ENCODE data around the gene MEIS1. TPM values are rescaled to one million over a fixed set of nuclear protein-coding genes. Genes with fewer than 3 reads are reported as not detected.

The MEIS1 gene
- total RNA-seq, 3 donors from 2014 or later (not counting 1 experiment from before 2014, with no cell fraction given) = 2.0 to 5.4 (median 3.6) TPM

DNA sequence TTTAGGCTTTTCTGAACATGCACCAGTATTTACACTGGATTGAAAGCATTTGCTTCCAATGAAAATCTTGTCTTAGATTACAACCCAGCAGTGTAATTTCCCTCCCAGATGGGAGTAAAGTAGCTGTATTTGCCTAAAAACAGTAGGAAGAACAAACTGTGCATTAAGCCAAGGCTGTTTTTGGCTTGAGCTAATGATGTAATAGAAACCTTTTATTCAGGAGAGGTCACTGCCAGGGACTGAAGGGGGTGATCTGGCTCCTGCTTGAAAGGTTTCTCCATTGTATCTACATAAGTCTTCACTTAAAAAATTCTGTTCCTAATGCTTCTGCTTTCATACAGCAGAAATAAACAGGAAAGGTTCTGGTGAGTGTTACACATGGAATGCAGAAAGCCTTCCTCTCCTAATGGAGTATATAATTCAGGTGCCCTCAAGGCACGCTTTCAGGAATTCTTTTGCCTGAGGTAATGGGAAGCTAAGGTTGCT is 74.4 kb downstream of the MEIS1 start:
- peaks cover 3 to 6% of the 10 kb centered on the region in 2 donors for H3K27me3 Mint-ChIP-seq (ENCODE audit: low read depth in 2 of 2)
- peaks cover 0 to 4% of the 10 kb centered on the region in 2 donors for H3K4me1 Mint-ChIP-seq
- TF ChIP-seq, protein P1, sequence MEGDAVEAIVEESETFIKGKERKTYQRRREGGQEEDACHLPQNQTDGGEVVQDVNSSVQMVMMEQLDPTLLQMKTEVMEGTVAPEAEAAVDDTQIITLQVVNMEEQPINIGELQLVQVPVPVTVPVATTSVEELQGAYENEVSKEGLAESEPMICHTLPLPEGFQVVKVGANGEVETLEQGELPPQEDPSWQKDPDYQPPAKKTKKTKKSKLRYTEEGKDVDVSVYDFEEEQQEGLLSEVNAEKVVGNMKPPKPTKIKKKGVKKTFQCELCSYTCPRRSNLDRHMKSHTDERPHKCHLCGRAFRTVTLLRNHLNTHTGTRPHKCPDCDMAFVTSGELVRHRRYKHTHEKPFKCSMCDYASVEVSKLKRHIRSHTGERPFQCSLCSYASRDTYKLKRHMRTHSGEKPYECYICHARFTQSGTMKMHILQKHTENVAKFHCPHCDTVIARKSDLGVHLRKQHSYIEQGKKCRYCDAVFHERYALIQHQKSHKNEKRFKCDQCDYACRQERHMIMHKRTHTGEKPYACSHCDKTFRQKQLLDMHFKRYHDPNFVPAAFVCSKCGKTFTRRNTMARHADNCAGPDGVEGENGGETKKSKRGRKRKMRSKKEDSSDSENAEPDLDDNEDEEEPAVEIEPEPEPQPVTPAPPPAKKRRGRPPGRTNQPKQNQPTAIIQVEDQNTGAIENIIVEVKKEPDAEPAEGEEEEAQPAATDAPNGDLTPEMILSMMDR (IDR thresholded peaks at IDR 0.05) = no peak
- H3K36me3 Mint-ChIP-seq = no peaks in the 10 kb centered on the region
- no peak for ATAC-seq
- no peak overlapping the region for H3K4me3 Mint-ChIP-seq
- H3K4me3 ChIP-seq (ENCODE audit: low read length) = no peak overlapping the region
- no peak overlapping the region for H3K27ac ChIP-seq (ENCODE audit: low read length)
- H3K9me3 ChIP-seq (ENCODE audit: control insufficient read depth, insufficient read depth, low read length) = no peaks in the 10 kb centered on the region
- WGBS (ENCODE audit: insufficient coverage) = no CpG with 5 or more reads among the region's 1 CpG
- no peaks in the 10 kb centered on the region for H3K36me3 ChIP-seq (ENCODE audit: control insufficient read depth, insufficient read depth, low read length)
- DNase-seq = no peak
- H3K4me1 ChIP-seq (ENCODE audit: control insufficient read depth, insufficient read depth, low read length) = no peaks in the 10 kb centered on the region
- H3K27ac Mint-ChIP-seq = no peak overlapping the region
- H3K9me3 Mint-ChIP-seq = no peaks in the 10 kb centered on the region
- intact Hi-C loops (cut with micrococcal nuclease) = no loop called here
- no peaks in the 10 kb centered on the region for H3K27me3 ChIP-seq (ENCODE audit: control insufficient read depth, insufficient read depth, low read length)

DNA sequence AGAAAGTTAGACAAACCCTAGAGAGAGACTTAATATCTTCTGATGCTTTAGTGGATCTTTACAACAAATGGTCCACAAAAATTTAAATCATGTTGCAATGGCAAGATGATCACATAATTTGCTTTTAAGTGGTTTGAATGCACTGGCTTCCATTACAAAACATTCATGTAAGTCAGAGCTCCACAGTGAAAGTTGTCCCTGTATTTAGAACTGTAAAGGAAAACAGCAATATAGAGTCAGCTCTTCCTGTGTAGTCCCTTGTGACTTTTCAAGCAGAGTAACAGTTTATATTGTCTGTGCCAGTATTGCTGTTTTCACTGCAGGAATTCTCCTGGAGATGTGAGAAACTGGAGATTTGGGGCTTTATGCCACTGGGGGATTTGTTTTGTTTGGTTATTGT is 77.7 kb downstream of the MEIS1 start:
- H3K9me3 ChIP-seq (ENCODE audit: control insufficient read depth, insufficient read depth, low read length) = no peaks in the 10 kb centered on the region
- Mint-ChIP-seq H3K36me3 (no peaks in the 10 kb centered on the region), H3K4me3 (no peak overlapping the region), H3K9me3 (no peaks in the 10 kb centered on the region), H3K27ac (no peak overlapping the region), H3K27me3 (ENCODE audit: low read depth in 2 of 2) (peaks cover 3 to 6% of the 10 kb centered on the region in 2 donors), H3K4me1 (peaks cover 0 to 4% of the 10 kb centered on the region in 2 donors)
- no peak overlapping the region for H3K4me3 ChIP-seq (ENCODE audit: low read length)
- H3K27me3 ChIP-seq (ENCODE audit: control insufficient read depth, insufficient read depth, low read length) = no peaks in the 10 kb centered on the region
- no peak for DNase-seq
- intact Hi-C loops (cut with micrococcal nuclease) = no loop called here
- TF ChIP-seq, protein P1 (IDR thresholded peaks at IDR 0.05) = no peak
- no peaks in the 10 kb centered on the region for H3K4me1 ChIP-seq (ENCODE audit: control insufficient read depth, insufficient read depth, low read length)
- no peak for ATAC-seq
- H3K27ac ChIP-seq (ENCODE audit: low read length) = no peak overlapping the region
- H3K36me3 ChIP-seq (ENCODE audit: control insufficient read depth, insufficient read depth, low read length) = no peaks in the 10 kb centered on the region

DNA sequence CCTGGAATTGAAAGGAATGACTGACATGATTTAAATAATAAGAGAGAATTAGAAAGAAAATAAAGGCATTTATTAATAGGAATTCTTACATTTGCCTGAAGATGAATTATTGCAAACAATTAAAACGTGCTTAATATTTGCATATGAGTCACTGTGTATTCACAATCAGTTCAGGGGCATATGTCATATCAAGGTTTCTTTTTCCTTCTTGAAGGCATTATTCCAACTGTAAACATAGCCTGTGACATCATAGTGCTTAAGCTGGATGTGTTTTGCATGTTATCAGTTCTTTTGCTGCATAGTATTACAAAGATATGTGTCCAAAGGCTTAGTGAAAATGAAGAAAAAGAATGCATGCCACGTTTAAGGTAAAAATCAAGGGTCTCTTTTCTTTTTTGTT is 80.8 kb downstream of the MEIS1 start:
- Mint-ChIP-seq H3K36me3 (no peaks in the 10 kb centered on the region), H3K27ac (no peak overlapping the region), H3K9me3 (no peaks in the 10 kb centered on the region), H3K27me3 (ENCODE audit: low read depth in 2 of 2) (no peaks in the 10 kb centered on the region), H3K4me1 (no peaks in the 10 kb centered on the region), H3K4me3 (no peak overlapping the region)
- Histone ChIP-seq H3K27me3 (ENCODE audit: control insufficient read depth, insufficient read depth, low read length) (no peaks in the 10 kb centered on the region), H3K4me3 (ENCODE audit: low read length) (no peak overlapping the region), H3K4me1 (ENCODE audit: control insufficient read depth, insufficient read depth, low read length) (no peaks in the 10 kb centered on the region), H3K36me3 (ENCODE audit: control insufficient read depth, insufficient read depth, low read length) (no peaks in the 10 kb centered on the region), H3K9me3 (ENCODE audit: control insufficient read depth, insufficient read depth, low read length) (no peaks in the 10 kb centered on the region), H3K27ac (ENCODE audit: low read length) (no peak overlapping the region)
- DNase-seq (no peak), ATAC-seq (no peak)
- WGBS (ENCODE audit: insufficient coverage) = 100% methylated on average over 1 of the region's 2 CpGs
- intact Hi-C loops (cut with micrococcal nuclease) = no loop called here
- TF ChIP-seq, protein P1 (IDR thresholded peaks at IDR 0.05) = no peak

DNA sequence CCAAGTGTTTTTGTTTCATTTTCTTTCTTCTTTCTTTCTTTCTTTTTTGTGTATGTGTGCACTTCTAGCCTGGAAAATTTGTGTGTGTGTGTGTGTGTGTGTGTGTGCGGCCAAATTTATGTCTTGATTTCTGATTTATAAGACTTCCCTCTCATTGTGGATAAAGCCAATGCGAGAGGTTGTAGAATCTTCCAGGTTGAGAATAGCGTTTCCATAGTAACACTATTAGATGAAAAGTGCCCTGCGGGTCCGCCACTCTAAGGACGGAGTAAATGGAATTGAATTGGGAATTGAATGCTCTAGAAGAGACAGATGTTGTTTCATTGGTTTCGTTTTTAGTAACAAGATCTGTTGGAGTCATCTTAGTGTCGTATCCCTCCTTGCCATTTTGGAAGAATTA is 81.6 kb downstream of the MEIS1 start:
- H3K4me1 Mint-ChIP-seq = no peaks in the 10 kb centered on the region
- TF ChIP-seq, protein P1 (IDR thresholded peaks at IDR 0.05) = no peak
- no peaks in the 10 kb centered on the region for H3K9me3 Mint-ChIP-seq
- H3K36me3 ChIP-seq (ENCODE audit: control insufficient read depth, insufficient read depth, low read length) = no peaks in the 10 kb centered on the region
- intact Hi-C loops (cut with micrococcal nuclease) = no loop called here
- H3K4me1 ChIP-seq (ENCODE audit: control insufficient read depth, insufficient read depth, low read length) = no peaks in the 10 kb centered on the region
- 89% methylated on average over 6 of the region's 8 CpGs for WGBS (ENCODE audit: insufficient coverage)
- no peak for ATAC-seq
- no peak overlapping the region for H3K27ac Mint-ChIP-seq
- DNase-seq = no peak
- no peak overlapping the region for H3K27ac ChIP-seq (ENCODE audit: low read length)
- H3K36me3 Mint-ChIP-seq = no peaks in the 10 kb centered on the region
- H3K4me3 Mint-ChIP-seq = no peak overlapping the region
- no peaks in the 10 kb centered on the region for H3K9me3 ChIP-seq (ENCODE audit: control insufficient read depth, insufficient read depth, low read length)
- no peaks in the 10 kb centered on the region for H3K27me3 ChIP-seq (ENCODE audit: control insufficient read depth, insufficient read depth, low read length)
- H3K27me3 Mint-ChIP-seq (ENCODE audit: low read depth in 2 of 2) = no peaks in the 10 kb centered on the region
- H3K4me3 ChIP-seq (ENCODE audit: low read length) = no peak overlapping the region

All from natural killer cell (primary cell).